Aorta (tissue), 5 donors: Measurements from ENCODE around the gene SYT7. TPM values are rescaled to one million over a fixed set of nuclear protein-coding genes. Genes with fewer than 3 reads are reported as not detected.

Experiments used
- ATAC-seq: fragments of 200-7000 bp; cut with Tn5 transposase; one replicate; pipeline ENCODE4 v1.9.1; 2022; ENCODE audit warnings: moderate library complexity; ENCODE audit not compliant: low FRiP score
- DNase-seq, 2 donors: peaks; one replicate each; pipeline ENCODE4 v3.0.0-alpha.2; 2020
- H3K27ac ChIP-seq, 2 donors: one replicate each; pipeline ENCODE4 v1.5.1; 2013; ENCODE audit warnings: low read length in 2 of 2, mild to moderate bottlenecking in 2 of 2, moderate library complexity in 2 of 2, control low read depth in 1 of 2, inconsistent platforms in 1 of 2, low read depth in 1 of 2
- H3K27me3 ChIP-seq, 2 donors: one replicate each; pipeline ENCODE4 v1.6.1; 2013; ENCODE audit warnings: control low read depth in 1 of 2, low read length in 1 of 2, mild to moderate bottlenecking in 1 of 2, moderate library complexity in 1 of 2; ENCODE audit not compliant: insufficient read depth in 2 of 2, control insufficient read depth in 1 of 2
- H3K36me3 ChIP-seq, 2 donors: one replicate each; pipeline ENCODE4 v1.6.1; 2013; ENCODE audit warnings: control low read depth in 1 of 2, low read length in 1 of 2, mild to moderate bottlenecking in 1 of 2; ENCODE audit not compliant: insufficient read depth in 2 of 2, control insufficient read depth in 1 of 2
- H3K4me1 ChIP-seq, 2 donors: one replicate each; pipeline ENCODE4 v1.6.1; 2013; ENCODE audit warnings: low read length in 2 of 2, control low read depth in 1 of 2, mild to moderate bottlenecking in 1 of 2, moderate library complexity in 1 of 2; ENCODE audit not compliant: insufficient read depth in 2 of 2, control insufficient read depth in 1 of 2
- H3K4me3 ChIP-seq, 2 donors: one replicate each; pipeline ENCODE4 v1.5.1; 2013; ENCODE audit warnings: low read length in 2 of 2, control low read depth in 1 of 2, mild to moderate bottlenecking in 1 of 2
- H3K9me3 ChIP-seq: one replicate; pipeline ENCODE4 v1.6.1; 2013; ENCODE audit warnings: mild to moderate bottlenecking, low read length; ENCODE audit not compliant: control insufficient read depth
- WGBS, 2 donors: extraction: QIAGEN DNeasy Blood & Tissue Kit; methylation state at CpG; one replicate each; pipeline ENCODE4 v1.1.7; 2013; 5-methylcytosine and 5-hydroxymethylcytosine counted together
- intact Hi-C, 2 donors: fragments of 100-400 bp; cut with DNase I; formaldehyde crosslinking; loops; one replicate each; pipeline versions ENCODE4 v1.14.2 to v1.15.0; 2022
- polyA plus RNA-seq, 2 donors: library from polyadenylated mRNA; stranded (reverse); fragments of 200-250 nt; gene quantifications; one replicate each; pipeline ENCODE4 v1.2.3, GENCODE V29; 2013
- total RNA-seq, 2 donors: library from RNA; stranded (reverse); fragmentation: NEBNext Ultra II Directional; extraction: Animal tissue kit (Norgen Biotek cat#: 25700); gene quantifications; one replicate each; pipeline ENCODE4 v1.2.1, GENCODE V29; 2021
- donor health status: healthy with polysubstance abuse.
- donor health status: Bipolar disorder and iron deficiency.
- donor health status: DM: no; HTN: no; CAD: no.
- donor health status: DM: no; HTN: no; CAD: no.
- donor health status: DM: yes; HTN: yes; CAD: no.

The SYT7 gene
- total and polyA plus RNA-seq, 4 donors: 0.20 to 2.3 (median 0.94) TPM

GRCh38 chr11:61496602-61497400, 84.1 kb downstream of the SYT7 start:
- Histone ChIP-seq H3K27me3 (no peaks in the 10 kb centered on the region), H3K36me3 (no peaks in the 10 kb centered on the region), H3K27ac (no peak overlapping the region), H3K4me1 (no peaks in the 10 kb centered on the region), H3K9me3 (no peaks in the 10 kb centered on the region), H3K4me3 (no peak overlapping the region)
- no peak for ATAC-seq
- 93 to 95% methylated on average over 15 of the region's 15 CpGs for WGBS, 2 donors
- intact Hi-C loops: no loop called here
- DNase-seq: no peak

- ATAC-seq (no peak), DNase-seq (no peak)
- intact Hi-C loops: no loop called here
- Histone ChIP-seq H3K36me3 (no peaks in the 10 kb centered on the region), H3K4me3 (no peak overlapping the region), H3K4me1 (no peaks in the 10 kb centered on the region), H3K9me3 (no peaks in the 10 kb centered on the region), H3K27ac (no peak overlapping the region), H3K27me3 (no peaks in the 10 kb centered on the region)
- WGBS, 2 donors: 68 to 69% methylated on average over 26 of the region's 26 CpGs
These were observed 84.9 kb downstream of the SYT7 start for GRCh38 chr11:61495801-61496601.

- intact Hi-C loops: no loop called here
- Histone ChIP-seq H3K9me3 (no peaks in the 10 kb centered on the region), H3K4me3 (no peak overlapping the region), H3K4me1 (no peaks in the 10 kb centered on the region), H3K27ac (no peak overlapping the region), H3K27me3 (no peaks in the 10 kb centered on the region), H3K36me3 (no peaks in the 10 kb centered on the region)
- WGBS, 2 donors: 58 to 66% methylated on average over 9 of the region's 9 CpGs
- no peak for DNase-seq
- no peak for ATAC-seq
These were observed 86.4 kb downstream of the SYT7 start for GRCh38 chr11:61494381-61494961.

- intact Hi-C loops: no loop called here
- 74 to 86% methylated on average over 12 of the region's 12 CpGs for WGBS, 2 donors
- ATAC-seq: no peak
- DNase-seq: no peak
- Histone ChIP-seq H3K4me1 (no peaks in the 10 kb centered on the region), H3K27ac (no peak overlapping the region), H3K27me3 (no peaks in the 10 kb centered on the region), H3K4me3 (no peak overlapping the region), H3K9me3 (no peaks in the 10 kb centered on the region), H3K36me3 (no peaks in the 10 kb centered on the region)
These were observed 89.0 kb downstream of the SYT7 start for GRCh38 chr11:61491736-61492395.

GRCh38 chr11:61489833-61490721, 90.8 kb downstream of the SYT7 start:
- no peaks in the 10 kb centered on the region for H3K36me3 ChIP-seq
- H3K27me3 ChIP-seq: no peaks in the 10 kb centered on the region
- no peaks in the 10 kb centered on the region for H3K9me3 ChIP-seq
- intact Hi-C loops: loop anchor here in 1 of 2 donors (10.0 kb wide), 1 partner anchor 145 kb away; no protein-coding TSS in a partner anchor
- 57 to 60% methylated on average over 13 of the region's 13 CpGs for WGBS, 2 donors
- H3K4me3 ChIP-seq: no peak overlapping the region
- peak; percentile 28 for ATAC-seq
- H3K27ac ChIP-seq: no peak overlapping the region
- no peaks in the 10 kb centered on the region for H3K4me1 ChIP-seq
- DNase-seq: peak in 1 of 2 donors; percentile 69

GRCh38 chr11:61488651-61489291, 92.1 kb downstream of the SYT7 start:
- Histone ChIP-seq H3K36me3 (no peaks in the 10 kb centered on the region), H3K4me3 (no peak overlapping the region), H3K4me1 (no peaks in the 10 kb centered on the region), H3K27me3 (no peaks in the 10 kb centered on the region), H3K27ac (no peak overlapping the region), H3K9me3 (no peaks in the 10 kb centered on the region)
- ATAC-seq (peak; percentile 63), DNase-seq (peak in 1 of 2 donors; percentile 69)
- intact Hi-C loops: loop anchor here in 1 of 2 donors (10.0 kb wide), 1 partner anchor 146 kb away; no protein-coding TSS in a partner anchor
- WGBS, 2 donors: 17 to 20% methylated on average over 18 to 19 of the region's 19 CpGs

GRCh38 chr11:61487342-61488025, 93.4 kb downstream of the SYT7 start:
- ATAC-seq: no peak
- Histone ChIP-seq H3K27ac (no peak overlapping the region), H3K36me3 (no peaks in the 10 kb centered on the region), H3K4me3 (no peak overlapping the region), H3K27me3 (no peaks in the 10 kb centered on the region), H3K9me3 (no peaks in the 10 kb centered on the region), H3K4me1 (no peaks in the 10 kb centered on the region)
- WGBS, 2 donors: 97 to 99% methylated on average over 4 of the region's 4 CpGs
- intact Hi-C loops: loop anchor here in 1 of 2 donors (10.0 kb wide), 1 partner anchor 147 kb away; no protein-coding TSS in a partner anchor
- no peak for DNase-seq
